Ovary (tissue), 3 donors: Measurements from ENCODE around the gene ASB10.

Source experiments
- EP300 ChIP-seq: sonication (generic); formaldehyde crosslinking; IDR thresholded peaks from one replicate; pipeline ENCODE4 v1.6.1; 2017; ENCODE audit warnings: antibody characterized with exemption
- TF ChIP-seq, protein P1 (sequence below), 3 donors: fragments of 450-650 bp in 2 of 3; fragments of 200-600 bp in 1 of 3; IDR thresholded peaks; one replicate each; pipeline versions ENCODE4 v1.5.1 to v1.8.0; 2016 to 2022; ENCODE audit warnings: antibody characterized with exemption in 3 of 3, mild to moderate bottlenecking in 1 of 3
- donor health status: DM: no; HTN: no; CAD: no.

DNA sequence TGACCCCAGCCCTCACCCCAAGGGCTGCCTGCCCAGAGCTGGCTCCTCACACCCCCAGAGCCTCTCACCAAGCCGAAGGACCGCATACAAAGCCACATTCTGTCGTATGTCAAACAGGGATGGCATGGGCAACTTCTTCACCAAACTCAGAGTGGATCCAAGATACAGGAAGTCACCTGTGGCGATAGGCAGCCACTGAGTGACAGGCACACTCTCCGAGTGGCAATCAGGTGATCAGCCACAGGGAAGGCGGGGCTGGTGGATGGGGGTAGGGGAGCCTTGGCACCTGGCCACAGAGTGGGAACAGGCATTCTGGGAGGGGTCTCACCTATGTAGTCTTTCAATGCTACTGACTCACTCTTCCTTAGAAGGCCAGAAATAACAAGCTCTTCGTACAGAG is 7.1 kb upstream of the ASB10 start:
- TF ChIP-seq, protein P1, sequence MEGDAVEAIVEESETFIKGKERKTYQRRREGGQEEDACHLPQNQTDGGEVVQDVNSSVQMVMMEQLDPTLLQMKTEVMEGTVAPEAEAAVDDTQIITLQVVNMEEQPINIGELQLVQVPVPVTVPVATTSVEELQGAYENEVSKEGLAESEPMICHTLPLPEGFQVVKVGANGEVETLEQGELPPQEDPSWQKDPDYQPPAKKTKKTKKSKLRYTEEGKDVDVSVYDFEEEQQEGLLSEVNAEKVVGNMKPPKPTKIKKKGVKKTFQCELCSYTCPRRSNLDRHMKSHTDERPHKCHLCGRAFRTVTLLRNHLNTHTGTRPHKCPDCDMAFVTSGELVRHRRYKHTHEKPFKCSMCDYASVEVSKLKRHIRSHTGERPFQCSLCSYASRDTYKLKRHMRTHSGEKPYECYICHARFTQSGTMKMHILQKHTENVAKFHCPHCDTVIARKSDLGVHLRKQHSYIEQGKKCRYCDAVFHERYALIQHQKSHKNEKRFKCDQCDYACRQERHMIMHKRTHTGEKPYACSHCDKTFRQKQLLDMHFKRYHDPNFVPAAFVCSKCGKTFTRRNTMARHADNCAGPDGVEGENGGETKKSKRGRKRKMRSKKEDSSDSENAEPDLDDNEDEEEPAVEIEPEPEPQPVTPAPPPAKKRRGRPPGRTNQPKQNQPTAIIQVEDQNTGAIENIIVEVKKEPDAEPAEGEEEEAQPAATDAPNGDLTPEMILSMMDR (IDR thresholded peaks at IDR 0.05), result no peak
- TF ChIP-seq EP300, result no peak
